AML-193 (cell line): ENCODE data around the gene HTD2.

Experiments used
- DNase-seq, 2 experiments: peaks; one replicate each; lab custom pipeline; 2025; lab: John Stamatoyannopoulos, UW

The HTD2 gene

GRCh38 chr3:58357402-58357801 lies 51.1 kb downstream of the HTD2 start:
- no peak for DNase-seq

GRCh38 chr3:58358092-58358491 lies 51.8 kb downstream of the HTD2 start:
- DNase-seq, result no peak

DNA sequence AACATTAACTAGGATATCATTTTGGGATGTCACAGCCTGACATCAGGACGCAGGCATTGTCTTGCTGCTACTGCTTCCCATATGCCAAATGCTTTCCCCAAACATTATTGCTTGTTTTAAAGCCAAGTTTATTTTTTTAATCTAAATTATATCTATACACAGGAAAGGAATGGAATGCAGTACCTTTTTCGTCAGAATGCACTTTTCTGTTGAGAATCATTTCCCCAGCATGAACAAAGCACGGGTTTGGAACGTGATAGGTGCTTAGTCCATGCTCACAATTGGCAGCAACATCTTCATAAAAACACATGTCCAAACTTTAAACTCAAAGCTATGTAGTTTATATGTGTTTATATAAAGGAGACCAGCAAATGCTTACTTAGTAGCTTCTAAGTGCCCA lies 52.5 kb downstream of the HTD2 start:
- no peak for DNase-seq

- no peak for DNase-seq
Measured at GRCh38 chr3:58359621-58360020, 53.3 kb downstream of the HTD2 start.

DNA sequence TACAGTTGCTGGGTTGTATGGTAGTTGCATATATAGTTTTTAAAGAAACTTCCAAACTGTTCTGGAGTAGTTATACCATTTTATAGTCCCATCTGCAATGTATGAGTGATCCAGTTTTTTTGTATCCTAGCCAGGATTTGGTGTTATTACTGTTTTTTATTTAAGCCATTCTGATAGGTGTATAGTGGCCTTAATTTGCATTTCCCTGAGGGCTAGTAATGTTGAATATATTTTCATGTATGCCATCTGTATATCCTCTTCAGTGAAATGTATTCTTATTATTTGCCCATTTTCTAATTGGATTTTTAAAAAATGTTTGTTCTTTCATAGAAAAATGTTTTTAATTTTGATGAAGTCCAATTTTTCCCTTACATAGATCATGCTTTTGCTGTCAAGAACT lies 55.5 kb downstream of the HTD2 start:
- DNase-seq, result no peak

DNA sequence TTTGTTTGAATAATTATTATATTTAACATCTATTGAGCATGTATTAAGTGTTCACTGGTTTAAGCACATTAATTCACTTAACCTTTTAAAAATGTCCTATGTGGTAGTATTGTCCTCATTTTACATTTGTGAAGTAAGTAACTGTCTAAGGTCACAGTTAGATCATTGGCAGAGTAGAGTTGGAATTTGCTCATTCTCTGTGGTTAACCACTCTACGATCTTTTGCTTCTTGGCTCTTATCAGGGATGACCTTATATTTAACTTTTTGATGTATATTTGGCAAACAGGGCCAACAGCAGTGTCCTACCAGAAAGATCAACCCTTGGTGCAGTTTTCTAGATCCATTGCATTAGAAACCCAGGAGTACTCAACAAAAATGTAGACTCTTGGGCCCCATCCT lies 60.4 kb downstream of the HTD2 start:
- no peak for DNase-seq

GRCh38 chr3:58369038-58369437 lies 62.7 kb downstream of the HTD2 start:
- DNase-seq, result no peak
